Measurements from ENCODE around the gene CHGA. TPM values are rescaled to one million over a fixed set of nuclear protein-coding genes. Genes with fewer than 3 reads are reported as not detected.

The CHGA gene
- total RNA-seq, 6 experiments from 2014 or later, result 0.18 to 0.25 TPM; not detected in 4

DNA sequence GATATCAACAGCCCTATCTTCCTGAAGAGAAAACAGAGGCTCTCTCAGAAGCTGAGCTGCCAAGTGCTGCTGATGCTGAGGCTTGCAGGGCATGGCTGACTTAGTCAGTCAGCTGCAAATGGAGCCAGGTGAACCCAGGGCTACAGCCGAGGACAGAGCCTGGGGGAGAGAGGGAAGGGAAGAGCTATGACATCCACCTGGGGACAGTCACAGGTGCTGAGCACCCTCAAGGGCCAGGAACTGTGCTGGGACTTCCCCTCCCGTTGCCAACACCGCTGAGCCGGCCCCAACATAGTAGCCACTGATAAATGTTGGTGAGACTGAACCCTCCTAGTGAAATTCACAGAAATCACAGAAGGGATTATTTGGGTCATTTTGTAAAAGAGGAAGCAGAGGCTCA lies 6.7 kb upstream of the CHGA start:
- WGBS (ENCODE audit: insufficient coverage, low coverage, low lambda C conversion rate, missing lambda C conversion rate), result 46% methylated on average over 4 of the region's 4 CpGs

DNA sequence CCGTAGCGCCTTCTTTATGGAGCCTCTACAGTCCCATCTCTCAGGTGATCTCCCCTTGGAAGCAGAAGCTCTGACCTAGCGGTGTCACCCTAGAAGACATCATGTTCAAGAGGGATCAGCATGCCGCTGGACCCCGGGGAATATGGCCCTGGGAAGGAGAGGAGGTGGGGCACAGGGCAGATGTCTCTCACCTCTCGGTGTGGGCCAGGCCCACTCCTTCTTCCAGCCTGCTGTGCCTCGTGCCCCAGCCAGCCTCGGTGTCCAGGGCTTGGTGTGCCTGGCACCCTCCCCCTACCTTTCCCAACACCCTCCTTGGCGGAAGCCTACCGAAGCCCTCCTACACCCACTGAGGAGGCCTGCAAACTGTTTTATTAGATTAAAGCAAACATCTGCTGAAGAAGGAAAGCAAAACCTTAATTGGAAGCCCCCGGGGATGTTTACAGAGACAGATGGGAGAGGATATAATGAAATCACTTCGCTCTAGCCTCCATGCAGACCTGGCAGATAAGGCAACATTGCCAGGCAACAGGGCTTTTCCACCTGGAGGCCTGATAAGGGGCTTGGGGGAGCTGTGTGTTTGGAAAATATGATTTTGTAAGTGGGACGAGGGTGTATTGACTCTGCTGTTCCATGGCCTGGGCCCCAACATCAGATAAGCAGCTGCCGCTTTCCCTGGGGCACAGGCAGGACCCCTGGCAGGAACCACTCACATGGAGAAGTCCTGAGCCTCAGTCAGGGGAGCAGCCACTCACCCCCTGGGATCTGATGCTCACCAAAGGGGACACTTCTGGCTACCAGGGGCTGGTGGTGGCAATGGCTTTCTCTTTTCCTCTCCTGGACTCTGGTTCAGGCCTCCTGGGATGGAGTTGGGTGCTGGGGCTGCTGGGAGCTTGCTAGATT lies 5.7 kb upstream of the CHGA start:
- Histone ChIP-seq H3K27me3 (no peaks in the 10 kb centered on the region), H3K4me1 (no peaks in the 10 kb centered on the region), H3K27ac (no peak overlapping the region), H3K4me3 (no peak overlapping the region), H3K9me3 (no peaks in the 10 kb centered on the region), H3K36me3 (no peaks in the 10 kb centered on the region)
- WGBS (ENCODE audit: insufficient coverage, low coverage, low lambda C conversion rate, missing lambda C conversion rate), result 71% methylated on average over 3 of the region's 14 CpGs
- no peak for ATAC-seq
- intact Hi-C loops (cut with DNase I), result no loop called here
- DNase-seq, result no peak
- TF ChIP-seq, protein P1, sequence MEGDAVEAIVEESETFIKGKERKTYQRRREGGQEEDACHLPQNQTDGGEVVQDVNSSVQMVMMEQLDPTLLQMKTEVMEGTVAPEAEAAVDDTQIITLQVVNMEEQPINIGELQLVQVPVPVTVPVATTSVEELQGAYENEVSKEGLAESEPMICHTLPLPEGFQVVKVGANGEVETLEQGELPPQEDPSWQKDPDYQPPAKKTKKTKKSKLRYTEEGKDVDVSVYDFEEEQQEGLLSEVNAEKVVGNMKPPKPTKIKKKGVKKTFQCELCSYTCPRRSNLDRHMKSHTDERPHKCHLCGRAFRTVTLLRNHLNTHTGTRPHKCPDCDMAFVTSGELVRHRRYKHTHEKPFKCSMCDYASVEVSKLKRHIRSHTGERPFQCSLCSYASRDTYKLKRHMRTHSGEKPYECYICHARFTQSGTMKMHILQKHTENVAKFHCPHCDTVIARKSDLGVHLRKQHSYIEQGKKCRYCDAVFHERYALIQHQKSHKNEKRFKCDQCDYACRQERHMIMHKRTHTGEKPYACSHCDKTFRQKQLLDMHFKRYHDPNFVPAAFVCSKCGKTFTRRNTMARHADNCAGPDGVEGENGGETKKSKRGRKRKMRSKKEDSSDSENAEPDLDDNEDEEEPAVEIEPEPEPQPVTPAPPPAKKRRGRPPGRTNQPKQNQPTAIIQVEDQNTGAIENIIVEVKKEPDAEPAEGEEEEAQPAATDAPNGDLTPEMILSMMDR (IDR thresholded peaks at IDR 0.05), result no peak
- no peak for TF ChIP-seq POLR2A (IDR thresholded peaks at IDR 0.05)

More for the DNA sequence above, 6.7 kb upstream of the CHGA start:
- H3K4me1 ChIP-seq, result no peaks in the 10 kb centered on the region
- intact Hi-C loops (cut with DNase I), result no loop called here
- H3K27ac ChIP-seq, result no peak overlapping the region
- DNase-seq (no peak), ATAC-seq (no peak)
- no peaks in the 10 kb centered on the region for H3K27me3 ChIP-seq
- TF ChIP-seq, protein P1 (IDR thresholded peaks at IDR 0.05), result no peak
- TF ChIP-seq POLR2A (IDR thresholded peaks at IDR 0.05), result no peak
- no peaks in the 10 kb centered on the region for H3K36me3 ChIP-seq
- H3K9me3 ChIP-seq, result no peaks in the 10 kb centered on the region
- no peak overlapping the region for H3K4me3 ChIP-seq

GRCh38 chr14:92917956-92918355 lies 5.0 kb upstream of the CHGA start:
- ATAC-seq (no peak), DNase-seq (no peak)
- Histone ChIP-seq H3K27me3 (no peaks in the 10 kb centered on the region), H3K4me1 (peaks cover 0 to under 1% (median 0%) of the 10 kb centered on the region in 4 donors), H3K36me3 (no peaks in the 10 kb centered on the region), H3K9me3 (no peaks in the 10 kb centered on the region), H3K27ac (no peak overlapping the region), H3K4me3 (no peak overlapping the region)
- intact Hi-C loops (cut with DNase I), result no loop called here
- TF ChIP-seq, protein P1 (IDR thresholded peaks at IDR 0.05), result no peak
- TF ChIP-seq POLR2A (IDR thresholded peaks at IDR 0.05), result no peak
- 59% methylated on average over 7 of the region's 7 CpGs for WGBS (ENCODE audit: insufficient coverage, low coverage, low lambda C conversion rate, missing lambda C conversion rate)

- intact Hi-C loops (cut with DNase I), result no loop called here
- no peaks in the 10 kb centered on the region for H3K27me3 ChIP-seq
- WGBS (ENCODE audit: insufficient coverage, low coverage, low lambda C conversion rate, missing lambda C conversion rate), result 91% methylated on average over 12 of the region's 15 CpGs
- no peaks in the 10 kb centered on the region for H3K9me3 ChIP-seq
- TF ChIP-seq, protein P1 (IDR thresholded peaks at IDR 0.05), result no peak
- TF ChIP-seq POLR2A (IDR thresholded peaks at IDR 0.05), result no peak
- no peaks in the 10 kb centered on the region for H3K36me3 ChIP-seq
- peaks cover 0 to 4% (median 0%) of the 10 kb centered on the region in 4 donors for H3K4me1 ChIP-seq
- H3K27ac ChIP-seq, result no peak overlapping the region
- DNase-seq (no peak), ATAC-seq (no peak)
- no peak overlapping the region for H3K4me3 ChIP-seq
Measured at GRCh38 chr14:92920001-92920400, 2.9 kb upstream of the CHGA start.

All from right lobe of liver (tissue), 6 donors.